Measurements from ENCODE around the gene TGFB3. TPM values are rescaled to one million over a fixed set of nuclear protein-coding genes. Genes with fewer than 3 reads are reported as not detected.

The TGFB3 gene
- total and polyA plus RNA-seq, 2 donors from 2014 or later = 5.2 to 39.5 TPM

- DNase-seq (no peak), FAIRE-seq (no peak)
- H3K4me3 ChIP-seq (ENCODE audit: low read length in 3 of 3) = no peak overlapping the region
- H3K36me3 ChIP-seq (ENCODE audit: control insufficient read depth in 2 of 3, insufficient read depth in 3 of 3, low read length in 3 of 3) = peaks cover 2 to 15% (median 11%) of the 10 kb centered on the region in 3 donors
- TF ChIP-seq CTCF (IDR thresholded peaks at IDR 0.05; ENCODE audit: borderline replicate concordance, extremely low read depth, insufficient read depth) = no peak
- no peak overlapping the region for H3K9ac ChIP-seq (ENCODE audit: low read length in 3 of 3)
- no peak overlapping the region for H3K27ac ChIP-seq (ENCODE audit: low read depth in 2 of 2, low read length in 2 of 2)
- peaks cover 0 to 1% (median 0%) of the 10 kb centered on the region in 3 donors for H3K9me3 ChIP-seq (ENCODE audit: control insufficient read depth in 2 of 3, insufficient read depth in 1 of 3, low read length in 3 of 3)
- intact Hi-C loops (cut with DNase I) = no loop called here
- H3K27me3 ChIP-seq (ENCODE audit: control insufficient read depth, insufficient read depth, low read length) = no peaks in the 10 kb centered on the region
- H3K4me1 ChIP-seq (ENCODE audit: control insufficient read depth in 2 of 3, insufficient read depth in 2 of 3, low read depth in 1 of 3, low read length in 3 of 3) = no peaks in the 10 kb centered on the region
Measured at GRCh38 chr14:76022991-76023390, 41.2 kb upstream of the TGFB3 start.

DNA sequence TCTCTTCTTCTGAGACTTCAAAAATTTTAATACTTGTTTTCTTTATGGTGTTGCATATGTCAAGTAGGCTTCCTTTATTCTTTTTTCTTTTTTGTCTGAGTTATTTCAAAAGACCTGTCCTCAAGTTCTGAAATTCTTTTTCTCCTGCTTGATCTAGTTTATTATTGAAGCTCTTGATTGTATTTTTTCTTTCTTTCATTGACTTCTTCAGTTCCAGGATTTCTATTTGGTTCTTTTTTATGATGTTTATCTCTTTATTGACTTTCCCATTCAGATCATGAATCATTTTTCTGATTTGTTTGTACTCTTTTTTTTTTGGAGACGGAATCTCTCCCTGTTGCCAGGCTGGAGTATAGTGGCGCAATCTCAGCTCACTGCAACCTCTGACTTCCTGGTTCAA lies 37.9 kb upstream of the TGFB3 start:
- no peaks in the 10 kb centered on the region for H3K27me3 ChIP-seq (ENCODE audit: control insufficient read depth, insufficient read depth, low read length)
- peaks cover 2 to 15% (median 11%) of the 10 kb centered on the region in 3 donors for H3K36me3 ChIP-seq (ENCODE audit: control insufficient read depth in 2 of 3, insufficient read depth in 3 of 3, low read length in 3 of 3)
- H3K9me3 ChIP-seq (ENCODE audit: control insufficient read depth in 2 of 3, insufficient read depth in 1 of 3, low read length in 3 of 3) = peaks cover 0 to 1% (median 0%) of the 10 kb centered on the region in 3 donors
- H3K9ac ChIP-seq (ENCODE audit: low read length in 3 of 3) = no peak overlapping the region
- FAIRE-seq (no peak), DNase-seq (no peak)
- no peak overlapping the region for H3K27ac ChIP-seq (ENCODE audit: low read depth in 2 of 2, low read length in 2 of 2)
- TF ChIP-seq CTCF (IDR thresholded peaks at IDR 0.05; ENCODE audit: borderline replicate concordance, extremely low read depth, insufficient read depth) = no peak
- H3K4me3 ChIP-seq (ENCODE audit: low read length in 3 of 3) = no peak overlapping the region
- no peaks in the 10 kb centered on the region for H3K4me1 ChIP-seq (ENCODE audit: control insufficient read depth in 2 of 3, insufficient read depth in 2 of 3, low read depth in 1 of 3, low read length in 3 of 3)
- intact Hi-C loops (cut with DNase I) = no loop called here

DNA sequence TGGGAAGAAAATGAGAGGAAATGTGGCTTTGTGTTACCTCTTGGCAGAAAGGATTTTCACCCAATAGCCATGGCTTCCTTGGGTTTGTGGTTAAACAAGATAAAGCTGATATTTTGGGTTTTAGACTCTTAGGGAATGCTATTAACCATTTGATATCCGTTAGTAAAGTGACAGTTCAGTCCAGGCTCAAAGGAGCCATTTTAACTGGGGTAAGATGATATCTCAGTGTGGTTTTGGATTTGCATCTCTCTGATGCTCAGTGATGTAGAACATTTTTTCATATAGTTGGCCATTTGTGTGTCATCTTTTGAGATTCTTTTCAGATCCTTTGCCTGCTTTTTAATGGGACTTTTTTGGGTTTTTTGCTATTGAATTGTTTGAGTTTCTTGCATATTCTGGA lies 33.9 kb upstream of the TGFB3 start:
- Histone ChIP-seq H3K36me3 (ENCODE audit: control insufficient read depth in 2 of 3, insufficient read depth in 3 of 3, low read length in 3 of 3) (peaks cover 0 to 11% (median 3%) of the 10 kb centered on the region in 3 donors), H3K9ac (ENCODE audit: low read length in 3 of 3) (no peak overlapping the region), H3K9me3 (ENCODE audit: control insufficient read depth in 2 of 3, insufficient read depth in 1 of 3, low read length in 3 of 3) (peaks cover 0 to 1% (median 0%) of the 10 kb centered on the region in 3 donors), H3K4me3 (ENCODE audit: low read length in 3 of 3) (no peak overlapping the region), H3K27ac (ENCODE audit: low read depth in 2 of 2, low read length in 2 of 2) (no peak overlapping the region), H3K4me1 (ENCODE audit: control insufficient read depth in 2 of 3, insufficient read depth in 2 of 3, low read depth in 1 of 3, low read length in 3 of 3) (no peaks in the 10 kb centered on the region), H3K27me3 (ENCODE audit: control insufficient read depth, insufficient read depth, low read length) (no peaks in the 10 kb centered on the region)
- intact Hi-C loops (cut with DNase I) = no loop called here
- no peak for TF ChIP-seq CTCF (IDR thresholded peaks at IDR 0.05; ENCODE audit: borderline replicate concordance, extremely low read depth, insufficient read depth)
- DNase-seq = no peak
- no peak for FAIRE-seq

- intact Hi-C loops (cut with DNase I) = no loop called here
- Histone ChIP-seq H3K36me3 (ENCODE audit: control insufficient read depth in 2 of 3, insufficient read depth in 3 of 3, low read length in 3 of 3) (peaks cover 0 to 9% (median under 1%) of the 10 kb centered on the region in 3 donors), H3K9ac (ENCODE audit: low read length in 3 of 3) (no peak overlapping the region), H3K4me1 (ENCODE audit: control insufficient read depth in 2 of 3, insufficient read depth in 2 of 3, low read depth in 1 of 3, low read length in 3 of 3) (no peaks in the 10 kb centered on the region), H3K27me3 (ENCODE audit: control insufficient read depth, insufficient read depth, low read length) (no peaks in the 10 kb centered on the region), H3K27ac (ENCODE audit: low read depth in 2 of 2, low read length in 2 of 2) (no peak overlapping the region), H3K9me3 (ENCODE audit: control insufficient read depth in 2 of 3, insufficient read depth in 1 of 3, low read length in 3 of 3) (peaks cover 0 to 1% (median 0%) of the 10 kb centered on the region in 3 donors), H3K4me3 (ENCODE audit: low read length in 3 of 3) (no peak overlapping the region)
- no peak for DNase-seq
- no peak for FAIRE-seq
- no peak for TF ChIP-seq CTCF (IDR thresholded peaks at IDR 0.05; ENCODE audit: borderline replicate concordance, extremely low read depth, insufficient read depth)
Measured at GRCh38 chr14:76015191-76015590, 33.4 kb upstream of the TGFB3 start.

Measured in kidney (tissue), 14 donors.